Caco-2 (cell line): ENCODE measurements around the gene DDN. TPM values are rescaled to one million over a fixed set of nuclear protein-coding genes. Genes with fewer than 3 reads are reported as not detected.

Source experiments
- BruUV-seq: library from RNA; stranded (reverse); fragments of 400-500 nt; replicated peaks from 2 replicates; lab custom pipeline; 2021; lab: Mats Ljungman, UMichigan
- CTCF ChIA-PET: fragments of 300-600 bp; sonication (Branson Sonifier 250); formaldehyde crosslinking; loops from one replicate; lab custom pipeline; 2022; ENCODE audit warnings: antibody characterized with exemption; lab: Charles Lee
- POLR2A ChIA-PET: fragments of 300-600 bp; sonication (Branson Sonifier 250); formaldehyde crosslinking; loops from one replicate; lab custom pipeline; 2022; ENCODE audit warnings: antibody characterized with exemption; lab: Charles Lee
- DNase-seq, 2 experiments: peaks; one replicate each; pipeline versions ENCODE4 v3.0.0 to v3.0.0-alpha.2; 2020 to 2022
- H3K27me3 ChIP-seq: replicated peaks from 2 replicates; pipeline ENCODE4 v1.6.0; 2011; ENCODE audit warnings: low read length; ENCODE audit not compliant: control insufficient read depth, insufficient read depth
- H3K36me3 ChIP-seq: 2 replicates; pipeline ENCODE4 v1.5.1; 2011; ENCODE audit warnings: low read length; ENCODE audit not compliant: control insufficient read depth, insufficient read depth
- H3K4me1 ChIP-seq: fragments of 250-450 bp; sonication (Bioruptor Pico); 2 replicates; pipeline ENCODE4 v1.5.1; 2020; ENCODE audit warnings: mild to moderate bottlenecking
- H3K4me3 ChIP-seq: 2 replicates; pipeline ENCODE4 v1.5.1; 2011; ENCODE audit warnings: low read depth, mild to moderate bottlenecking, control low read depth, low read length
- H3K9me3 ChIP-seq: fragments of 250-450 bp; sonication (Bioruptor Pico); 2 replicates; pipeline ENCODE4 v1.5.1; 2020; ENCODE audit warnings: mild to moderate bottlenecking, moderate library complexity
- H3K27ac Mint-ChIP-seq: one replicate; pipeline ENCODE4 v1.8.0; 2022; ENCODE audit warnings: mixed read lengths; ENCODE audit not compliant: unreplicated experiment
- H3K27me3 Mint-ChIP-seq: one replicate; pipeline ENCODE4 v1.8.0; 2022; ENCODE audit warnings: mixed read lengths; ENCODE audit not compliant: insufficient read depth, unreplicated experiment
- H3K36me3 Mint-ChIP-seq: one replicate; pipeline ENCODE4 v1.8.0; 2022; ENCODE audit warnings: mild to moderate bottlenecking, mixed read lengths; ENCODE audit not compliant: insufficient read depth, unreplicated experiment
- H3K4me1 Mint-ChIP-seq: one replicate; pipeline ENCODE4 v1.8.0; 2022; ENCODE audit warnings: low read depth, mixed read lengths; ENCODE audit not compliant: unreplicated experiment
- H3K4me3 Mint-ChIP-seq: one replicate; pipeline ENCODE4 v1.8.0; 2022; ENCODE audit warnings: mild to moderate bottlenecking, moderate library complexity, mixed read lengths; ENCODE audit not compliant: unreplicated experiment
- H3K9me3 Mint-ChIP-seq: one replicate; pipeline ENCODE4 v1.8.0; 2022; ENCODE audit warnings: mixed read lengths; ENCODE audit not compliant: unreplicated experiment
- CTCF ChIP-seq, 2 experiments: fragments of 200-600 bp in 1 of 2; IDR thresholded peaks; 1 replicate in 1 of 2; 2 replicates in 1 of 2; pipeline versions ENCODE4 v1.5.1 to v1.8.0; 2011 to 2022; ENCODE audit warnings: antibody characterized with exemption in 1 of 2, control low read depth in 1 of 2, inconsistent platforms in 1 of 2, low read depth in 1 of 2, low read length in 1 of 2, mild to moderate bottlenecking in 1 of 2, moderate library complexity in 1 of 2; ENCODE audit not compliant: insufficient read depth in 1 of 2, severe bottlenecking in 1 of 2, unreplicated experiment in 1 of 2
- intact Hi-C: fragments of 100-400 bp; cut with micrococcal nuclease; formaldehyde crosslinking; loops from one replicate; pipeline ENCODE4 v1.10.0; 2022; ENCODE audit not compliant: unreplicated experiment
- total RNA-seq: library from RNA; stranded (reverse); gene quantifications from 2 replicates; pipeline ENCODE4 v1.2.3, GENCODE V29; 2022

Gene DDN
- total RNA-seq, 1 experiment from 2014 or later = 1.9 TPM

GRCh38 chr12:48996794-48997718 lies 2.1 kb downstream of the DDN start:
- H3K4me3 ChIP-seq = peak overlapping the region; percentile 49
- CTCF ChIA-PET = interaction anchor here (0.5 to 6.3 kb wide), 33 partner anchors 8 to 244 kb away, joined by 3 to 90 read pairs (median 6); partner anchors contain the start of genes ARF3, DDX23, FKBP11 and LMBR1L

DNA sequence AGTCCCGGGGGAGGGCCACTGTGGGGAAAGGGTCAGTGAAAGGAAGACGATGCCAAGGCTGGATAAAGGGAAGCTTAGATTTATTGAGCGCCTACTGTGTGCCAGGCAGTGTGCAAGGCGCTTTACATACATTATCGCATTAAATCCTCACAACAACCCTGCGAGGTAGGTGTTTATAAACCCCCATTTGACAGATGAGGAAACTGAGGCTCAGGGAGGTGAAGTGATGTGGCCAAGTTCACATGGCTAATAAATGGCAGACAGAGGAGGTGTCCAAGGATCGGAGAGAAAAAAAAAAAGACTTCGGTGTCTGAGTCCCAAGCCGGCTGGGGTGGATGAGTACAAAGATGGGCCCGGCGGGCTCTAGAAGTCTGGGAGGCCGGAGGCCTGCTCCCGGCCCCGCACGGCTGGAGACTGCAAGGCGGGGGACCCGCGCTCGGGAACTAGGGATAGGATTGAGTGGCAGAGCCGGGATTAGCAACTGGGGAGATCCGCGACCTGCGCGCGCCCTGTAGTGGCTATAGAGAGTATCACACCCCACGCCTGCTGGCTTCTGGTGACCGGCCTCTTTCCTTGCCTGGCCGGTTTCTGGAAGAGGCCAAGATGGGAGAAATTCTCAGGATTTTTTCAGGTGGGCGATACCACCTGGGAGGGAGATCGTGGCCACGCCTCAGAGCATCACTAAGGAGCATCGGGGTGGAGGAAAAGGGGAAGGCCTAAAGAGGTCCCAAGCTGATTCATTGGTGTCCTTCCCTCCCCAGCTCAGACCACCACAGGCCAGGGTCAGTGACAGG lies 3.9 kb downstream of the DDN start:
- ChIA-PET CTCF (interaction anchor here (1.4 to 6.3 kb wide), 3 partner anchors 14 to 115 kb away, joined by 4 to 90 read pairs (median 10); partner anchors contain the start of genes LMBR1L, WNT1 and WNT10B), POLR2A (interaction anchor here (0.6 kb wide), 1 partner anchor 1247 kb away, joined by 6 read pairs; no protein-coding TSS in a partner anchor)
- Mint-ChIP-seq H3K36me3 (peaks cover 12% of the 10 kb centered on the region), H3K27me3 (no peaks in the 10 kb centered on the region), H3K27ac (peak overlapping the region; percentile 5), H3K4me3 (peak overlapping the region; percentile 59), H3K9me3 (no peaks in the 10 kb centered on the region), H3K4me1 (peaks cover 28% of the 10 kb centered on the region)
- peak; percentile 93 to 95 for TF ChIP-seq CTCF (IDR thresholded peaks at IDR 0.05; ENCODE audit: insufficient read depth in 1 of 2, low read depth in 1 of 2, low read length in 1 of 2, severe bottlenecking in 1 of 2, unreplicated experiment in 1 of 2)
- Histone ChIP-seq H3K36me3 (no peaks in the 10 kb centered on the region), H3K27me3 (no peaks in the 10 kb centered on the region), H3K4me3 (no peak overlapping the region), H3K4me1 (peaks cover 28% of the 10 kb centered on the region), H3K9me3 (no peaks in the 10 kb centered on the region)
- no TSS peak for BruUV-seq
- intact Hi-C loops = loop anchor here (1.0 to 5.0 kb wide), 6 partner anchors 15 to 142 kb away; partner anchors contain the start of gene PRKAG1
- peak; percentile 93 to 96 for DNase-seq

More at GRCh38 chr12:48996794-48997718, 2.1 kb downstream of the DDN start:
- POLR2A ChIA-PET = interaction anchor here (0.5 to 1.9 kb wide), 6 partner anchors 11 to 145 kb away, joined by 3 to 7 read pairs (median 4); partner anchors contain the start of genes DDX23 and PRKAG1
- H3K4me1 Mint-ChIP-seq = peaks cover 35% of the 10 kb centered on the region
- H3K4me1 ChIP-seq = peaks cover 28% of the 10 kb centered on the region
- no peak overlapping the region for H3K27ac Mint-ChIP-seq
- no peaks in the 10 kb centered on the region for H3K36me3 ChIP-seq
- peak overlapping the region; percentile 91 for H3K4me3 Mint-ChIP-seq
- BruUV-seq = no TSS peak
- H3K27me3 Mint-ChIP-seq = no peaks in the 10 kb centered on the region
- no peaks in the 10 kb centered on the region for H3K27me3 ChIP-seq
- peaks cover 24% of the 10 kb centered on the region for H3K36me3 Mint-ChIP-seq
- no peaks in the 10 kb centered on the region for H3K9me3 Mint-ChIP-seq
- intact Hi-C loops = loop anchor here (5.0 kb wide), 1 partner anchor 60 kb away; no protein-coding TSS in a partner anchor
- DNase-seq = peak; percentile 76 to 86
- no peaks in the 10 kb centered on the region for H3K9me3 ChIP-seq
- peak; percentile 57 to 97 for TF ChIP-seq CTCF (IDR thresholded peaks at IDR 0.05; ENCODE audit: insufficient read depth in 1 of 2, low read depth in 1 of 2, low read length in 1 of 2, severe bottlenecking in 1 of 2, unreplicated experiment in 1 of 2)
